ENCODE results near the gene APOD.

Gene APOD

DNA sequence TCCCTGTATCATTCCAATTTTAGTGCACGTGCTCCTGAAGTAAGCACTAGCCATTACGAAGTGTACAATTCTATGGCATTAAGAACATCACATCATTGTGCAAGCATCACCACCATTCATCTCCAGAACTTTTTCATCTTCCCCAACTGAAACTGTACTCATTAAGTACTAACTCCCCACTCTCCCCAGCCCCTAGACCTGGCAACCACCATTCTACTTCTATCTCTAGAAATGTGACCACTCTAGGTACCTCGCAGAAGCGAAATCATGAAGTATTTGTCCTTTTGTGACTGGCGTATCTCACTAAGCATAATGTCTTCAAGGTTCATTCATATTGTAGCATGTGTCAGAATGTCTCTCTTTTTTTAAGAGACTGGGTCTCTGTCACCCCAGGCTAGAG is 52.1 kb downstream of the APOD start:
- in situ Hi-C loops (cut with HindIII; ENCODE audit: low sequenced_read_pairs): no loop called here

- in situ Hi-C loops (cut with HindIII; ENCODE audit: low sequenced_read_pairs): no loop called here
Measured at GRCh38 chr3:195526492-195526891, 57.2 kb downstream of the APOD start.

GRCh38 chr3:195524171-195524896 is 59.4 kb downstream of the APOD start:
- in situ Hi-C loops (cut with HindIII; ENCODE audit: low sequenced_read_pairs): loop anchor here (25.0 kb wide), 2 partner anchors 212 to 812 kb away; no protein-coding TSS in a partner anchor

- in situ Hi-C loops (cut with HindIII; ENCODE audit: low sequenced_read_pairs): loop anchor here (25.0 kb wide), 2 partner anchors 210 to 810 kb away; no protein-coding TSS in a partner anchor
Measured at GRCh38 chr3:195522254-195523023, 61.3 kb downstream of the APOD start.
